SKM-1 treated with dmso at 0.1 percent for 144 hours (cell line): ENCODE results near the gene BBX.

Experiments
- DNase-seq: peaks from one replicate; lab custom pipeline; 2025; ENCODE audit not compliant: unreplicated experiment; lab: John Stamatoyannopoulos, UW

Gene BBX

DNA sequence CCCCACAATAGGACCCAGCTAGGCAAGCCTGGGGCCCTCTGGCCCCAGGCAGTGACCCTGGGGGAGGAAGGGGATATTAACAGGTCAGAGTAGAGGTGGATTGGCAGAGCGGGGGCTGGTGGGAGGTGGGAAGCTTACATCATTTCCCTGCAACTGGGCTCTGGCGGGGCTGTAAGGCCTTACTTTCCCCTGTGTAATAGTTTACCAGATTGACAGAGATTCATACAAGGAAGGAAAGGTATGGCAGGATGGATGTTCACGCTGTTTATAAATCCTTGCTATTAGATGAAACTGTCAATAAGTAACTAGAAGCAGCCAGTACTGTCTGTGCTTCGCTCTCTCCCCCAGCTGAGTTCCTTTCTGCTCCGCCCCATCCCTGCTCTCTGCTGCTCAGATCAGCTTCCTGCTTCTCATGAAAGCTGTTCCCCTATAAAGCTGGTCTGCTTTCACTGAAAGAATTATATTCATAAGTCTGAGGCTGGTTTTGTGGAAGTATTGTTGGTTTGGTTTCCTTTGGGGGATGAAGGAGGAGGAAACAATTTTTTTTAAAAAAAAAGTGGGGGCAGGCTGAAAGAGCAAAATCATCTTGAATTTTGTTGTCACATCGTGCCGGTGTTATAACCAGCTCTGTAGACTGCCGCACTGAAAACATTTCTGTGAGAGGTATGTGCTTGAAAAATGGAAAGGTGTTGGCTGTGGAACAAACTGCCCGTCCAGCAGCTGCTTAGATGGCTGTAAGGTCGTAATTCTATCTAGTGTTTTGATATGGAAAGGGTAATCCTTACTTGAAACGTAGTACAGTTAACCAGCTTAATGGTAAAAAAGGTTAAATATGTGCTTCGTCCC lies 76.4 kb downstream of the BBX start:
- peak; percentile 31 for DNase-seq

DNA sequence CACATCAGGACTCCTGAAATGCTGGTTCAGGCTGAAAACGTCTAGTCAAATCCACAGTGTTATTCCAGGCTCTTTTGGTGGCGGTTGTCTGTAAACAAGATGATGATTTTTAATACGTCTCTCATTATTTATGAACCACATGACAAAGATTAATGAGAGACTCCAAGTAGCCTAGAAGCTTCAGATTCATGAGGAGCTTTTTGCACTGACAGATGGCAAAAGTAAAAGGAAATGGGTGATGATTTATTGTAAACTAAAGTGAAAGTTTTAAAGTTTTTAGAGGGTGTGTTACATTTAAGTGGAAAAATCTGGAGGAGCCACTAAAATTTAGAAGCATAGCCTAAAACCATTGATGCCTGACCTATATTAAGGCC lies 77.0 kb downstream of the BBX start:
- DNase-seq, result no peak

DNA sequence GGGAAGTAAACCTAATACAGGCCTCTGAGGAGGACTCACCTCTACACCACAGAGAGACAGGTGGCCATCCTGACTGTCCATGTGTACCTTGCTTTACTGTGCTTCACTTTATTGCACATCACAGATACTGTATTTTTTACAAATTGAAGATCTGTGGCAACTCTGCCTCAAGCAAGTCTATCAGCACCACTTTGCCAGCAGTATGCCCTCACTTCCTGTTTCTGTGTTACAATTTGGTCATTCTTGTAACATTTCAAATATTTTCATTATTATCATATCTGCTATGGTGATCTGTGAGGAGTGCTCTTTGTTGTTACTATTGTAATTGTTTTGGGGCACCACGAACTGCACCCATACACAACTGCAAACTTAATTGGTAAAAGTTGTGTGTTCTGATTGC lies 78.0 kb downstream of the BBX start:
- DNase-seq, result no peak

DNA sequence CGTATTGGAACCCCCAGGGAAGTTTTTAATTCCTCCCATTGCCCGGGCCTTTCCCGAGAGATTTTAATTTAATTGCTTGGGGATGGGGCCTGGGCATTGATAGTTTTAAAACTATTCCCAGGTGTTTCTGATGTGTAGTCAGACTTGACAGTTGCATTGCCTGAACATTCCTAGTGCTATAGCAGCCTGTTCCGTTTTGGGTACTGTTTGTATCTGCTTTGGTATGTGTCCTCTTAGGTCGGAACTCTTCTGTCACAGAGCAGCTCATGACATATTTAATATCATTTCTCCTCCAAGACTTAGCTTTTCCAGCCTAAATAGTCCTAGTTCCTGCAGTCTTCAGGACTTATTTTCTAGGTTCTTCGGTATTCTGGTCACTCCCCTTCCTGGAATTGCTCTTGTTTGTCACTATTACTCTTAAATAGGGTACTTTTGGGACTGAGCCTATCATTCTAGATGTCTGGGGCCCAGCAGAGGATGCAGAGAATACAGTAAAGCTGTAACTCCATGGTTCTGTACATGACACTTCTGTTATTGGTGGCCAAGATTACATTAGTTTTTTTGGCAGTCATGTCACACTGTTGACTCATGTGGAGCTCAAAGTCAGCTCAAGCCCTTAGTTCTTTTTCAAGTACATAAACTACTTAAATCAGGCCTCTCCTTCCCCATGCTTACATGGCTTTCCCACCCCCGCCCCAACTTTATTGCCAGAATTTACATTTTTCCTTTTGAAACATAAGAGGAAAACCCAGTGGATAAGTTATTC lies 81.5 kb downstream of the BBX start:
- no peak for DNase-seq

DNA sequence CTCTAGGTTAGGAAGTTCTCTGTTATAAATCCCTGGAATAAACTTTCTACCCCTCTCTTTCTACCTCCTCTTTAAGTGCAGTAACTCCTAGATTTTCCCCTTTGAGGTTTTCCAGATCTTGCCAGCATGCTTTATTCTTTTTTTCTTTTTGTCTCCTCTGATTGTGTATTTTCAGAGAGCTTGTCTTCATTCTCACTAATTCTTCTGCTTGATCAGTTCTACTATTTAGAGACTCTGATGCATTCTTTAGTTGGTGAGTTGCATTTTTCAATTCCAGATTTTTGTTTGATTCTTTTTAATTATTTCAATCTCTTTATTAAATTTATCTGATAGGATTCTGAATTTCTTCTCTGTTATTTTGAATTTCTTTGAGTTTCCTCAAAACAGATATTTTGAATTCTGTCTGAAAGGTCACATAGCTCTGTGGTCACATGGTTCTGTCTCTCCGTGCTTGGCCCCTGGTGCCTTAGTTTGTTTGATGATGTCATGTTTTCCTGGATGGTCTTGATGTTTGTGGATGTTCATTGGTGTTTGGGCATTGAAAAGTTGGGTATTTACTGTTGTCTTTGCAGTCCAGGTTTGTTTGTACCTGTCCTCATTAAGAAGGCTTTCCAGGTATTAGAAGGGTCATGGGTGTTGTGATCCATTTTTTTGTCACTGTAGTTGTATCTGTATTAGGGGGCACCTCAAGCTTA lies 89.2 kb downstream of the BBX start:
- no peak for DNase-seq

DNA sequence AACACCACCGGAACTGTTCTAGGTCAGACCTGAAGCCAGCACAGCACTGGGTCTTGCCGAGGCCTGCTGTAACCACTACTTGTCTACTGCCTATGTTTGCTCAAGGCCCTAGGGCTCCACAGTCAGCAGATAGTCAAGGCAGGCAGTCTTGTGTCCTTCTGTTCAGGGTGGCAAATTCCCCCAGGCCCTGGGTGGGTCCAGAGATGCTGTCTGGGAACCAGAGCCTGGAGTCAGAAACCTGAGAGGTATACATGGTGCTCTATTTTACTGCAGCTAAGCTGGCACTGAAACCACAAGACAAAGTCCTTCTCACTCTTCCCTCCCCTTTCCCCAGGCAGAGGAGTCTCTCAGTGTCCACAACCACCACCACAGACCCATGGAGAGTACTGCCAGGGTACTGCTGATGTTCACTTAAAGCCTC lies 89.9 kb downstream of the BBX start:
- DNase-seq, result no peak

DNA sequence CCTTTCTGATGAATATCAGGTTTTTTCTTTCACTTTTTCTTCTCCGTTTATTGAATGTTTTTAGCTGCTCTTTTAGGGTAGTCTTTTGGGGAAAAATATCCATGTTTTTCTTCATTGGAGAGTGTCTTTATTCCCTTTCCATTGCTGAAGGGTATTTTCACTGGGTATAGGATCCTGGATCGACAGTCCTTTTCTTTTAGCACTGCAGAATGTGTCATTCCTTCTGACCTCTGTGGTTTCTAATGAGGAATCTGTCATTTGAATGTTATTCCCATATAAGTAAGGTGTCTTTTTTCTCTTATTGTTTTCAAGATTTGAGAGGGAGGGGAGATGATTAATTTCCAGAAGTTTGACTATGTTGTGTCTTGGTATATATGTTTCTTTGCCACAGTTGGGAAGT lies 96.8 kb downstream of the BBX start:
- no peak for DNase-seq

DNA sequence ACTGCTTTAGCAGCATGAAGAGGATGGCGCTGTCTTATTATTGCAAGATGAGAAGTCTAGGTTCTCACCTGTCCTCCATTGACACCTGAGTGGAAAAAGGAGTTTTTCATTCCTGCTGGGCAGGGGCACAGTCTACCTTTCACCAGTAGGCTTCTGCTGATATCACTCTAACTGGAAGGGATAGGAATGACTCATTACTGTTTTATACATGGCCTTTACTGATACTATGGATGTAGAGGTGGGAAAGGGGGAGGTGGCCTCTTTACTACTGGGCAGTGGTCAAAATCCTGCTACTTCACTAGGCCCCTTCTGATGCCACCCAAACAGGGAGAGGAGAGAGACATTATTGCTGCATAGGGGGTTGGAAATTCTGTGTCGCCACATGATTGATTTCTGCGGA lies 97.8 kb downstream of the BBX start:
- DNase-seq, result no peak

DNA sequence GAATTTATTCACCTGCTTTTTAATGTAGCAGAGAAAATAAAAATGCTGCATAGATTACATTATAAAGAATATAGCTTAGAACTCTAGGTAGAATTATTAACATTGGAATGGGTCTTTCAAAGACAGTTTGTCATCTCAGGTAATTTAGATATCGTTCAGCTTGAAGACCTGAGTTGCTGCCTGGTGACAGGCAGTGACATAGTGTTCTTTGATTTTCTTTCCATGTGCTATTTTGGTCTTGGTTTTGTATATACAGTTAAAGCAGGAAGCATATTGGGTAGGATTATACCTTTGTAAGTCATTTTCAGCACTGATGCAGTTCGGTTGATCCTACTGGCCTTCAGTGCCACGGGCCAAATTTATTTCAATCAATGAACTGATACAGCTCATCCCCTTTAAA lies 98.7 kb downstream of the BBX start:
- DNase-seq, result no peak

DNA sequence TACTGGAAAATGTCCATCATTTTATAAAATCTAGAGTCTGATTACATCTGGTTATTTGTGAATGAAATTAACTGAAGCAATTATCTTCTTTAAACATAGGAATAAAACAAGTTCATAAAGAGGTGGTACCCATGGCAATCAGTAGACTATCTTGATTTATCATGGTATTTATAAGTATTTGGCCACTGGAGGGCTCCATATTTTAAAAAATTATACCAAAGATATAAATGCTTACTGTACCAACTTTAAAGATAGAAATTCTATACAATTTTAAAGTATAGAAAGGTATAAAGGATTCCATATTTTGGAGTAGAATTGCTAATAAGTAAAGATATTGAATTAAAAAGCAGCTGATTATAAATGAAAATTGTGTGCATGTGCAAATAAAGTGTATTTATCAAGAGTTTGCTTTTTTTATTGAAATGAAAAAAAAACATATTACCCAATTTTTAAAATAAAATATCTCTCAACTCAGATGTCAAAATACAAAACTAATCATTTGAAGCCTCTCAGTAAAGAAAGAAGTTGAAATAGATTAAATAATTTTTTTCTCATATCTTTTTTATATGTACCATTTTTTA lies 105.3 kb downstream of the BBX start:
- no peak for DNase-seq

DNA sequence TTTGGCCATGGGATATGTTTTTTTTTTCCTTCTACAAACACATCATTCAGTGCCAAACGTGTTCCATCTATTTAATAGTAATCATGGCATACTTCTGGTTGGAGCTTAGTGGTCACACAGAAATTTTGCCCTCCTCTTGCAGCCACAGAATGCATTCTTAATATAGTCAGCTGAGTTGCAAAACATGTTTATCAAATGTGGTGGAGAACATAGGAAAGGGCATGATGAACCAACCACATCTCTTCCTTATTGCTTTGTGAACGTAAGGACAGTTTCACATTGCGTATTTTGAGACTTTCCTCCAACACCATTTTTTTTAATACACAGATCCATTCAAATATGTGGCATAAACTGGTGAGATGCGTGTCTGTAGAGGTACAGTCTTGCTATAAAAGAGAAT lies 106.8 kb downstream of the BBX start:
- no peak for DNase-seq

DNA sequence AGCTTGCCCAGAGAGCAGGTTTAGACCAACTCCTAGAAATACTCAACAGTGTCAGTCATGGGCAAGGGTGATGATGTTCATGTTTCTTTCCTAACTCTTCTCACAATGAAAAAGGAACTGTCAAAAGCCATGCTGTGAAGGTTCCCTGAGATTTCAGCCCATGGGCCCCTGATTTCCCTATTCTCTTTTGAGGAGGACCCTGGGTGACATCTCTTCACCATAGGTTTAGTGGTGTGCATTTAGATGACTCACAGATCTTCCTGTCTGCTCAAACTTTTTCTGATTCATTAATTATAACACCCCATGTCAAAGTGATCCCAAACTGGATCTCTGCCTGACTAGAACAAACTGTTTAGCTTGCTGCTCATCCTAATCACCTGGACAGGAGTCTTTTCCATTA lies 108.0 kb downstream of the BBX start:
- DNase-seq, result peak; percentile 25

DNA sequence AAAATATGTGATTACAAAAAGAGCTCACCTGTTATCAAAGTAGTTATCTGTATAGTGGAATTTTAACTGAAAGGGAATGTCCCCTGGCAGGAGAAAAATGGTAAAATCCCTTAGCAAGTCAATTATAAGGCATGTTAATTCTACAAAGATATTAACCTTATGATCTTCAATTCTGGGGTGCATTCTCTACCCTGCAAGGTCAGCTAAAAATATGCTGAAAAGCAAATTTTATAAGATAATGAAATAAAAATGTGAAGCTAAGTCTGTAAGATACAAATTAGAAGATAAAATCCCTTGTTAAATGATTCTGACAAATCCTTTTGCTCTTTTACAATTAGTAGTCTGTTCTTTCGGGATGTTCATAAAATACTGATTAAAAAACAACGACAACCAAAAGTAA lies 109.8 kb downstream of the BBX start:
- DNase-seq, result no peak

DNA sequence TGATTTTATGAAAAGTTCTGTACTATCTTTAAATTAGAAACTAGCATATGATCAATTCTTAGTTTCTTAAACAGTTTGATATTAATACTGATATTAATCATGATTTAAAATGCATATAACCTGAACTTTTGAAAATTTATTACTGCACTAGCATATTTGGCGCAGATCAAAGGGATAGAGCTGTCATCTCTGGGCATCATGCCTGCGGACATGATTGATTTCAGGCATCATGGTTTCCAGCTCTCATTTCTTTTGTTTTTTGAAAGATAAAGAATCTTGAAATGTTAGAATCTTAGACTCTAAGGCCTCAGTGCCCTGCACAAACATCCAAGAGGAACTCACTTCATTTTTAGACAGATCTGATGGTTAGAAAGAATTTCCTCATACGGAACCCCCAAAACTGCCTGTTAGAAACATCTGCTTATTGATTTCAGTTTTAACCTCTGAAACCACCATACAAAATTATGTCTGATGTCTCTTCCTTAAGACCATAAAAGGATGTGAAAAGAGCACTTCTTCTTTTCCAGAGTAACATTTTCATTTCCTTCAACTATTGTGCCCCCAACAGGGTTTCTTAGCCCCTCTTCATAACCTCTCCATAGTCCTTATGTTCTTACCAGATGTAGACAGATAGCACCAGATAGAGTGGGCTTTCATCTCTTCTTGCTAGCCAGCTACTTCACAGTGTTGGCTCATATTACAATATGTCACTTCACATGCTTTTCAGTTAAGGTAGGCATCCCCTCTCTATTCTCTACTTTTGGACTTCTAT lies 110.8 kb downstream of the BBX start:
- peak; percentile 24 for DNase-seq

DNA sequence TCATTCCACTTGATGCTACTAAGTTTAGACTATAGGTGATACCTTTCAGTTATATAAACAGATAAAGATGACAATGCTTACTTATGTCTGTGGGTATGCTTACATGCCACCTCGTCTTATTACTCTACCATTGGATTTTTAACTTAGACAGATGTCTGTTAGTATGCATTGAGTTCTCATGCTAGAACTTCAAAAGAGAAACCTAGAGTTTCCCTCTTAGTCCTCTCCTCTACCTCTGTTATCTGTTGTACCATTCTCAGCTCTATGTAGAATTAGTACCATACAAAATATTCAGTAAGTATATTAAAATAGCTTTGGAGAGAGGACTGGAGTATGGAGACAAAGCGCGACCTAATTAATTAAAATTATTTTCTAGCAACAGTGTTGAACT lies 111.3 kb downstream of the BBX start:
- DNase-seq, result no peak

DNA sequence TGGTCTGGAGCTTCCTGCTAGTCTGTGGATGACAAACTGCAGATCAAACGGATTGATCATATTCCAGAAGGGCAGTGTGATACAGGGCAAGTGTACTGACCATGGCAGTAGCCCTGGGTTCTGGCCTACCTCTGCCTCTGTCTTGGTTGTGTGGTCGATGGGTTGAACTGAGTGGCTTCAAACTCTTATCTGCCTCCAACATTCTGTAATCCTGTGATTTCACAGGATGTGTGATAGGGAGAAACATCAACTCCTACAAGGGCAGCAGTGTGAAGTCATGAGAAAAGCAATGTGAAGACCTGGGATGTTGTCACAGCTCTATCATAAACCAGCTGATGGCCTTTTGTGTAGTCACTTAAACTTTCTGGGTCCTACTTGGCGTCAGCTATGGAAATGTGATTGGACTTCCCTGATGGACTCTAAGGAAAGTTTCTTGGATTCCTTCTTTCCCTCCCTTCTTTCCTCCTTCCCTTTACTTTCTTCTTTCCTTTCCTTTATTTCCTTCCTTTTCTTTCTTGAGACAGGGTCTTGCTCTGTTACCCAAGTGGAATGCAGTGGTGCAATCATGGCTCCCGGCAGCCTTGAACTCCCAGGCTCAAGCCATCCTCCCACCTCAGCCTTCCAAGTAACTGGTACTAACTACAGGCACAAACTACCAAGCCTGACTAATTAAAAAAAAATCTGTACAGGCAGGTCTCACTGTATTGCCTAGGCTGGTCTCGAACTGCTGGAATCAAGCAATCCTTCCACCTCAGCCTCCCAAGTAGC lies 114.8 kb downstream of the BBX start:
- no peak for DNase-seq

DNA sequence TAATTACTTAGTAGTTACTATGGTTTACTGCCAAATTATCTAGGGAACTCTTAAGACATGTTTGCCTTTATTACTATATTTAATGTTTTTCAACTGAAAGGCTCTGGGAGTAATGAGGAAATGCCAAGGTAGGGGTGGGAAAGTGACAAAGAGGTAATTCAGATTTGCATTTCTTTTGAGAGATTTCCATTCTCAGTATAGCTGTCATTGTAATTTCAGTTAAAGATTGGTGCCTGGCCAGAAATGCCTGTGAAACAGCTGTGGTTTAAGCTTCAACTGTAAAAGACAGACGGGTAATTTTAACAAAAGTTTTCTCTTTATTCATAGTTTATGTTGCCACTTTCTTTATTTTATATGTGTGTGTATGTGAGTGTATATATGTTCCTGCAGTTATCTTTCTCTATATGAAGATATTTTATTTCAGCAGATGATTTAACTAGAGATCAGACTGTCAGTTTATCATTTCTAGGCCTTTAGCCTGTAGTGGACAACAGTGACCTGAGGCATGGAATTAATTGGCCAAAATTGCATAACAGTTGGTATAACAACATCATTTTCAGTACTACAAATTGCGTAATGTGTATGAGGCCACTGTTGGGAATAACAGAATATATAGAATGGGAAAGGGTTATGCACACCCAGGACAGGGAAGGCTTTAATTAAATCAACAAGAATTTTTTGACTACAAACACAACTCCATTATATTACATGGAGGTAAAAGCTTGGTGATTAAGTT lies 119.0 kb downstream of the BBX start:
- no peak for DNase-seq

DNA sequence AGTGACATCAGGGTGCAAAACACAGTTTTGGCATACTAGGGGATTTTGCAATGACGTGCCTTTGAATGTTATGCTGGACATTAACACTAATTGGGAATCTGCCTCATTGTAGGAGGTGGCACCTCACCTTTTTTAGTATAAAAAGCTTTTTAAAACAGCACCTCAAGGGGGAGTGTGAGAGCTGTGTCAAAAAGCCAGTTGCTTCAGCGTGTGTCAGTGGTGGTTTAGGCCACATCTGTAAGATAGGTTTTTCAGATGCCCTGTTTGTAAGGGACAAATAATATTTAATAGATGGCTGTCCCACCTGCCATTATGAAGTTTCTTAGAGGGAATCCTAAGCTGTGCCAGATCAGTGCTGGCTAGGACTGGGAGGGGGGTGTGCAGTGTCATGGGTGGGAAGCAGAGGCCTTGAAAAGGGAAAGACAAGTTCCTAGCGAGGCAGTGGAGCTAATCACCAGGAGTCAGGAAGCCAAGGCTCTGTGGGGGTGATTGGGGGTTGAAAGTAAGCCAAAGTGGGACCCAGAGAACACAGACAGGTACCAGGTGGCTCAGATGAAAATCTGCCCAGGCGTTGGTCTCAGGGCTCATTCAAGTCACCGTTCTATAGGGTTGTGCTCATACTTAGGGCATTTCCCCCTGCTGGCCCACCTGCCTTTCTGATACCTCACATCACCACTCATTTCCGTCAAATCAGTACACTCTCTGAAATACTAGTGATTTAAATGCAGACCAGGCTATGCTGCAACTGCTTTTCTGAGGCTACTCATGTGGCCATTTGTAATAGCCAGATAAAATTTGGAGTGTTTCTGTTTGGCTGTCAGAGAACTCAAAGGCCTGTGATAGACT lies 120.5 kb downstream of the BBX start:
- DNase-seq, result no peak

DNA sequence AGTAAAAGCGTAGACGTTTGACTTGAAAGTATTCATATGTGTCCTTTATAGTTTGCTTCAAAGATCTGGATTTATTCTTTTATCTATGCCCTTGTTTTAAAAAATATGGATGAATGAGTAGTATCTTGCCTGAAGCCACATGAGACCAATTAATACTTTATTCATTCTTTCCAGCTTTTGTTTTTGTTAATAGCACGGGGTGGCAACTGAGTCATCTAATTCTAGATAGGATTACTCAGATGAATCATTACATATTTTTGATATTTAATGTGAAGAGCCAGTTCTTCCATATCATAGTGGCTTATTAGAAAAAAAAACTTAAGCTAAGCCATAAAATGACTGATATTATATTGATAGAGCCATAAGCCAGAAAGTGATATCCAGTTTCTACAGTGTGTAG lies 121.9 kb downstream of the BBX start:
- no peak for DNase-seq
